ENCODE measurements around the gene RASGEF1C. TPM values are rescaled to one million over a fixed set of nuclear protein-coding genes. Genes with fewer than 3 reads are reported as not detected.

The RASGEF1C gene
- total RNA-seq, 1 experiment from 2014 or later: 0.29 TPM

DNA sequence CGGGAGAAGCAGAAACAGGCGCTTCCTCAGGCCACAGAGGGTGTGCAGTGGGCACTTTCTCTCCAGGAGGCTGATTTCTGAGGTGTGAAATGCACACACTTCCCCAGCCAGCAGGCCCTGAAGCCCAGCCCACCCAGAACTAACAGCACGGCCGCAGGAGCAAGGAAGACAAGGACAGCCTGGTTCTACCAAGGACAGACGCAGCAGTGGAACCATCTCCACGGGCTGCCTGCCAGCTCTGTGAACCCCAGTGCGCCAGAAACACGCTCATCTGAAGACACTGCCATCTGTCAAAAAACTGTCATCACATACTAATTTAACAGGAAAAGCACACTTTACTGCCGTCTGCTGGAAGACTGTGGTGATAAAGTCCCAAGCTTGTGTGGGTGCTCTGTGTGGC, 42.1 kb upstream of the RASGEF1C start:
- no TSS peak for BruUV-seq (replicated peaks)
- no peak overlapping the region for H3K9ac ChIP-seq (ENCODE audit: low read length)
- H3K27me3 ChIP-seq (ENCODE audit: low read length): no peaks in the 10 kb centered on the region
- H4K20me1 ChIP-seq (ENCODE audit: low read length): no peaks in the 10 kb centered on the region
- H3K27ac ChIP-seq (ENCODE audit: low read length): no peak overlapping the region
- no peaks in the 10 kb centered on the region for H3K9me2 ChIP-seq (replicated peaks; ENCODE audit: low read length)
- no peak for DNase-seq
- peaks cover 64% of the 10 kb centered on the region for H3K36me3 ChIP-seq (ENCODE audit: low read depth, low read length)
- no peak overlapping the region for H2AFZ ChIP-seq (ENCODE audit: low read length)
- H3K4me2 ChIP-seq (ENCODE audit: low read length): no peak overlapping the region
- no peaks in the 10 kb centered on the region for H3K4me1 ChIP-seq (ENCODE audit: insufficient read depth, low read length)
- no peaks in the 10 kb centered on the region for H3K79me2 ChIP-seq (ENCODE audit: low read length)
- H3F3A ChIP-seq (ENCODE audit: low read length, unreplicated experiment): no peaks in the 10 kb centered on the region
- ChIA-PET CTCF (no interaction called here), POLR2A (ENCODE audit: unreplicated experiment) (no interaction called here)
- no peak for ATAC-seq
- H3K4me3 ChIP-seq (ENCODE audit: low read length): no peak overlapping the region
- TF ChIP-seq, protein P1, sequence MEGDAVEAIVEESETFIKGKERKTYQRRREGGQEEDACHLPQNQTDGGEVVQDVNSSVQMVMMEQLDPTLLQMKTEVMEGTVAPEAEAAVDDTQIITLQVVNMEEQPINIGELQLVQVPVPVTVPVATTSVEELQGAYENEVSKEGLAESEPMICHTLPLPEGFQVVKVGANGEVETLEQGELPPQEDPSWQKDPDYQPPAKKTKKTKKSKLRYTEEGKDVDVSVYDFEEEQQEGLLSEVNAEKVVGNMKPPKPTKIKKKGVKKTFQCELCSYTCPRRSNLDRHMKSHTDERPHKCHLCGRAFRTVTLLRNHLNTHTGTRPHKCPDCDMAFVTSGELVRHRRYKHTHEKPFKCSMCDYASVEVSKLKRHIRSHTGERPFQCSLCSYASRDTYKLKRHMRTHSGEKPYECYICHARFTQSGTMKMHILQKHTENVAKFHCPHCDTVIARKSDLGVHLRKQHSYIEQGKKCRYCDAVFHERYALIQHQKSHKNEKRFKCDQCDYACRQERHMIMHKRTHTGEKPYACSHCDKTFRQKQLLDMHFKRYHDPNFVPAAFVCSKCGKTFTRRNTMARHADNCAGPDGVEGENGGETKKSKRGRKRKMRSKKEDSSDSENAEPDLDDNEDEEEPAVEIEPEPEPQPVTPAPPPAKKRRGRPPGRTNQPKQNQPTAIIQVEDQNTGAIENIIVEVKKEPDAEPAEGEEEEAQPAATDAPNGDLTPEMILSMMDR (conservative IDR thresholded peaks at IDR 0.05; ENCODE audit: low read depth, low read length): no peak
- TF ChIP-seq EZH2 (IDR thresholded peaks at IDR 0.05; ENCODE audit: low read length, unreplicated experiment): no peak
- TF ChIP-seq EZH2phosphoT487 (IDR thresholded peaks at IDR 0.05; ENCODE audit: borderline replicate concordance, low read length): no peak
- H3K9me3 ChIP-seq (ENCODE audit: low read length): peaks cover 18% of the 10 kb centered on the region
- intact Hi-C loops (cut with micrococcal nuclease): no loop called here

DNA sequence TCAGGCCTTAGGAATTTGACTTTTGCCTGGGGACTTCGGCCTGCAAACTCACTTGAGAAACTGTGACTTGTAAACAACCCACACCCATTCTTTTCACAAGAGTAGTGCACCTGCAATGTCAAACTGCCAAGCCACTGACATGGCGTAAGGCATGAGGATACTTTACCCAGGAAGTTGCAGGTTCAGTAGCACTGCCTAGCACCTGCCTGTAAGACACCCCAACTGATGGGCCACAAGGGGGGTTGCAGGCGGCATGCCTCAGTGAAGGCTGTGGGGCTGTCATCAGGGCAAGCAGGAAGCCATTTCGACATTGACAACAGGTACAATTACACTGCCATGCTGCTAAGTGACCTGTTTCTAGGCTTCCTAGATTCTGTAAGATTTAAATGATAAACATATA, 41.3 kb upstream of the RASGEF1C start:
- H3K9me3 ChIP-seq (ENCODE audit: low read length): peaks cover 12% of the 10 kb centered on the region
- no peak overlapping the region for H3K27ac ChIP-seq (ENCODE audit: low read length)
- H3K4me3 ChIP-seq (ENCODE audit: low read length): no peak overlapping the region
- H3F3A ChIP-seq (ENCODE audit: low read length, unreplicated experiment): no peaks in the 10 kb centered on the region
- DNase-seq: no peak
- no peak overlapping the region for H3K9ac ChIP-seq (ENCODE audit: low read length)
- H3K79me2 ChIP-seq (ENCODE audit: low read length): no peaks in the 10 kb centered on the region
- no peak overlapping the region for H3K4me2 ChIP-seq (ENCODE audit: low read length)
- ChIA-PET CTCF (no interaction called here), POLR2A (ENCODE audit: unreplicated experiment) (no interaction called here)
- H3K36me3 ChIP-seq (ENCODE audit: low read depth, low read length): peaks cover 57% of the 10 kb centered on the region
- TF ChIP-seq, protein P1 (conservative IDR thresholded peaks at IDR 0.05; ENCODE audit: low read depth, low read length): no peak
- no peak for TF ChIP-seq EZH2 (IDR thresholded peaks at IDR 0.05; ENCODE audit: low read length, unreplicated experiment)
- no peak for TF ChIP-seq EZH2phosphoT487 (IDR thresholded peaks at IDR 0.05; ENCODE audit: borderline replicate concordance, low read length)
- H3K4me1 ChIP-seq (ENCODE audit: insufficient read depth, low read length): no peaks in the 10 kb centered on the region
- intact Hi-C loops (cut with micrococcal nuclease): no loop called here
- no TSS peak for BruUV-seq (replicated peaks)
- no peak for ATAC-seq
- H2AFZ ChIP-seq (ENCODE audit: low read length): no peak overlapping the region
- no peaks in the 10 kb centered on the region for H3K27me3 ChIP-seq (ENCODE audit: low read length)
- H3K9me2 ChIP-seq (replicated peaks; ENCODE audit: low read length): no peaks in the 10 kb centered on the region
- H4K20me1 ChIP-seq (ENCODE audit: low read length): no peaks in the 10 kb centered on the region

DNA sequence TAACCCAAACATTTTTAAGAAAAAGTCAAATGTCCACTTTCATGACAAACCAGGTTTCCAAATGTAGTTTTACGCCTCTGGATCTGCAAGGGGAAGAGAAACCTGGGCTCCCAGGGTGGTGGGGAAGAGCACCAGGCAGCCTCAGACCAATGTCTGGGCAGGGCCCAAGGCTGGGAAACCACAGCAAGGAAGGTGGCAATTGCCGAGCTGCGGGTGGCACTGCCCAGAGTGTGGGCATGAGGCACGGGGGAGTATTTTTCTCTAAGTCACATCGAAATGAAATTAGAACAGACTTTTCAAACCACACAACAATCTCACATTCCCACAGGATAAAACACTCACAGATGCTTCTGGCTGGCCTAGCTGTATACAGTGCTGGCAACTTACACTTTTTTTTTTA, 32.6 kb upstream of the RASGEF1C start:
- TF ChIP-seq EZH2 (IDR thresholded peaks at IDR 0.05; ENCODE audit: low read length, unreplicated experiment) (no peak), EZH2phosphoT487 (IDR thresholded peaks at IDR 0.05; ENCODE audit: borderline replicate concordance, low read length) (no peak)
- TF ChIP-seq, protein P1 (conservative IDR thresholded peaks at IDR 0.05; ENCODE audit: low read depth, low read length): no peak
- POLR2A ChIA-PET (ENCODE audit: unreplicated experiment): no interaction called here
- H3K9ac ChIP-seq (ENCODE audit: low read length): no peak overlapping the region
- H3K9me2 ChIP-seq (replicated peaks; ENCODE audit: low read length): no peaks in the 10 kb centered on the region
- ATAC-seq (no peak), DNase-seq (no peak)
- BruUV-seq (replicated peaks): no TSS peak
- intact Hi-C loops (cut with micrococcal nuclease): no loop called here
- no peak overlapping the region for H2AFZ ChIP-seq (ENCODE audit: low read length)
- H3K79me2 ChIP-seq (ENCODE audit: low read length): no peaks in the 10 kb centered on the region
- H3K4me2 ChIP-seq (ENCODE audit: low read length): no peak overlapping the region
- peaks cover 14% of the 10 kb centered on the region; the same call in 1 of the 2 replicates for H3K36me3 ChIP-seq (ENCODE audit: low read depth, low read length)
- no peaks in the 10 kb centered on the region for H3K27me3 ChIP-seq (ENCODE audit: low read length)
- no peak overlapping the region for H3K27ac ChIP-seq (ENCODE audit: low read length)
- H3F3A ChIP-seq (ENCODE audit: low read length, unreplicated experiment): no peaks in the 10 kb centered on the region
- no peaks in the 10 kb centered on the region for H4K20me1 ChIP-seq (ENCODE audit: low read length)
- CTCF ChIA-PET: no interaction called here
- no peak overlapping the region for H3K4me3 ChIP-seq (ENCODE audit: low read length)
- no peaks in the 10 kb centered on the region for H3K9me3 ChIP-seq (ENCODE audit: low read length)
- no peaks in the 10 kb centered on the region for H3K4me1 ChIP-seq (ENCODE audit: insufficient read depth, low read length)

Data from PC-3 (cell line).